Measurements from ENCODE around the gene DCUN1D5. TPM values are rescaled to one million over a fixed set of nuclear protein-coding genes. Genes with fewer than 3 reads are reported as not detected.

Gene DCUN1D5
- polyA plus RNA-seq, 1 experiment: 27.7 TPM

DNA sequence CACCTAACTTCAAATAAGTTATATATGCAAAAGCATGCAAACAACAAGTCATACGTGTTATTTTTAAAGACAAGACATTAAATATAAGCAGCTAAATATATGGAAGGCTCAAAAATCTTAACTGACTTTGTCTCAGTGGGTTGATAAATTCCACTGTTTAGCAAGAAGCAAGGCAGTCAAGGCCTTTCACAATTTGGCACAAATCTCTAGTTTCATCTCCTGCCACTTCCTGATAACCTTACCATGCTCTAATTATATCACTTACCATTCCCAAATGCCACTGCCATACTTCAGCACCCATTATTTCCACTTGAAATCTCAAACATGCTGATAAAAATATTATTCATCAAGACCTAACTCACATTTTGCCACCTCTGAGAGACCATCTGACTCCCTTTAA is 24.8 kb downstream of the DCUN1D5 start:
- H3K36me3 ChIP-seq (ENCODE audit: control insufficient read depth, insufficient read depth, low read length): peaks cover 3% of the 10 kb centered on the region; the same call in 1 of the 2 replicates
- ChIA-PET POLR2A (no interaction called here), CTCF (interaction anchor here (1.1 to 1.9 kb wide), 4 partner anchors 10 to 24 kb away, joined by 3 to 7 read pairs (median 3); no protein-coding TSS in a partner anchor)
- TF ChIP-seq CTCF (IDR thresholded peaks at IDR 0.05; ENCODE audit: insufficient read depth, low read depth, low read length): no peak
- H3K27me3 ChIP-seq (ENCODE audit: control insufficient read depth, insufficient read depth, low read length): no peaks in the 10 kb centered on the region
- no peak for DNase-seq (ENCODE audit: low read depth)
- H3K4me3 ChIP-seq (ENCODE audit: low read depth, low read length): no peak overlapping the region

GRCh38 chr11:103061656-103062055 is 30.3 kb downstream of the DCUN1D5 start:
- POLR2A ChIA-PET: no interaction called here
- H3K27me3 ChIP-seq (ENCODE audit: control insufficient read depth, insufficient read depth, low read length): no peaks in the 10 kb centered on the region
- CTCF ChIA-PET: interaction anchor here (1.7 kb wide), 1 partner anchor 231 kb away, joined by 6 read pairs; no protein-coding TSS in a partner anchor
- 0 out of 2 replicates have a peak, but pooled peaks cover 1% of the 10 kb centered on the region for H3K36me3 ChIP-seq (ENCODE audit: control insufficient read depth, insufficient read depth, low read length)
- no peak for TF ChIP-seq CTCF (IDR thresholded peaks at IDR 0.05; ENCODE audit: insufficient read depth, low read depth, low read length)
- no peak overlapping the region for H3K4me3 ChIP-seq (ENCODE audit: low read depth, low read length)
- no peak for DNase-seq (ENCODE audit: low read depth)

GRCh38 chr11:103055221-103055890 is 36.6 kb downstream of the DCUN1D5 start:
- ChIA-PET CTCF (interaction anchor here (0.7 to 2.8 kb wide), 6 partner anchors 12 to 224 kb away, joined by 3 to 13 read pairs (median 8); no protein-coding TSS in a partner anchor), POLR2A (no interaction called here)
- DNase-seq (ENCODE audit: low read depth): no peak
- H3K36me3 ChIP-seq (ENCODE audit: control insufficient read depth, insufficient read depth, low read length): no peaks in the 10 kb centered on the region
- H3K4me3 ChIP-seq (ENCODE audit: low read depth, low read length): no peak overlapping the region
- no peaks in the 10 kb centered on the region for H3K27me3 ChIP-seq (ENCODE audit: control insufficient read depth, insufficient read depth, low read length)
- TF ChIP-seq CTCF (IDR thresholded peaks at IDR 0.05; ENCODE audit: insufficient read depth, low read depth, low read length): peak; percentile 64

- Histone ChIP-seq H3K36me3 (ENCODE audit: control insufficient read depth, insufficient read depth, low read length) (no peaks in the 10 kb centered on the region), H3K4me3 (ENCODE audit: low read depth, low read length) (no peak overlapping the region), H3K27me3 (ENCODE audit: control insufficient read depth, insufficient read depth, low read length) (no peaks in the 10 kb centered on the region)
- no peak for TF ChIP-seq CTCF (IDR thresholded peaks at IDR 0.05; ENCODE audit: insufficient read depth, low read depth, low read length)
- CTCF ChIA-PET: interaction anchor here (0.8 to 1.2 kb wide), 4 partner anchors 28 to 244 kb away, joined by 3 to 13 read pairs (median 5); no protein-coding TSS in a partner anchor
- DNase-seq (ENCODE audit: low read depth): no peak
- POLR2A ChIA-PET: no interaction called here
Measured at GRCh38 chr11:103053997-103054396, 38.0 kb downstream of the DCUN1D5 start.

DNA sequence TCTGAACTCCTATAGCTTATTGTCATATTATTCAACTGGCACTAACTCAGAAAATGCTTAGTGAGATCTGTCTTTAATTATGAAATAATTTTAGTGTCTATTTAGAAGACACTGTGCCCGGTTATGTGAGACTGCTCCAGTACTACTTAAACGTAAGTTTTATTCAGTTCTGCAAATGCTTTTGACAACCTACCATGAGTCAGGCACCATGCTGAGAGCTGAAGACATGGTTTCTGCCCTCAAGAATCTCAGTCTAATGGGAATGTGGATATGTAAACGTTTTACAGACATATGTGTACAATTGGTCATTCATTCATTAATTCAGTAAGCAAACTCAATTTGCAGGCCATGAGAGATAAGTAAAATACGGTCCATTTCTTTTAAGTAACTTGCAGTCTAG is 40.0 kb downstream of the DCUN1D5 start:
- TF ChIP-seq CTCF (IDR thresholded peaks at IDR 0.05; ENCODE audit: insufficient read depth, low read depth, low read length): no peak
- H3K4me3 ChIP-seq (ENCODE audit: low read depth, low read length): no peak overlapping the region
- CTCF ChIA-PET: interaction anchor here (0.9 to 3.7 kb wide), 7 partner anchors 11 to 242 kb away, joined by 3 to 17 read pairs (median 6); no protein-coding TSS in a partner anchor
- POLR2A ChIA-PET: no interaction called here
- no peaks in the 10 kb centered on the region for H3K27me3 ChIP-seq (ENCODE audit: control insufficient read depth, insufficient read depth, low read length)
- H3K36me3 ChIP-seq (ENCODE audit: control insufficient read depth, insufficient read depth, low read length): no peaks in the 10 kb centered on the region
- DNase-seq (ENCODE audit: low read depth): peak; percentile 61

Measured in BJ (cell line).